IPS-NIHi11 (cell line): ENCODE data around the gene TMSB4X.
"Not testable (repeated sequence)": the region's sequence is repeated elsewhere in the genome, so short reads cannot be mapped to it uniquely, and the experiment has no call there.

ENCODE experiments used
- DNase-seq: peaks from one replicate; pipeline ENCODE4 v3.0.0; 2012; ENCODE audit warnings: mixed read lengths, low spot score

The TMSB4X gene

GRCh38 chrX:12997906-12998687 is 23.2 kb downstream of the TMSB4X start:
- DNase-seq: no peak

- no peak for DNase-seq
Observed at GRCh38 chrX:12999422-12999821, 24.5 kb downstream of the TMSB4X start.

GRCh38 chrX:13000301-13000811 is 25.4 kb downstream of the TMSB4X start:
- DNase-seq: no peak

- no peak for DNase-seq
Observed at GRCh38 chrX:13001097-13001496, 26.2 kb downstream of the TMSB4X start.

GRCh38 chrX:13001961-13002671 is 27.2 kb downstream of the TMSB4X start:
- no peak for DNase-seq

GRCh38 chrX:13005661-13006473 is 31.0 kb downstream of the TMSB4X start:
- DNase-seq: no peak

GRCh38 chrX:13007519-13008188 is 32.7 kb downstream of the TMSB4X start:
- DNase-seq: no peak

- no peak for DNase-seq
Observed at GRCh38 chrX:13008189-13008533, 33.3 kb downstream of the TMSB4X start.

- no peak for DNase-seq
Observed at GRCh38 chrX:13008851-13009250, 33.9 kb downstream of the TMSB4X start.

- no peak for DNase-seq
Observed at GRCh38 chrX:13009273-13009672, 34.4 kb downstream of the TMSB4X start.

GRCh38 chrX:13009844-13010243 is 34.9 kb downstream of the TMSB4X start:
- no peak for DNase-seq

- DNase-seq: no peak
Observed at GRCh38 chrX:13010546-13010945, 35.6 kb downstream of the TMSB4X start.

GRCh38 chrX:13013363-13014110 is 38.6 kb downstream of the TMSB4X start:
- no peak for DNase-seq

GRCh38 chrX:13014111-13015096 is 39.5 kb downstream of the TMSB4X start:
- no peak for DNase-seq

GRCh38 chrX:13015536-13016236 is 40.8 kb downstream of the TMSB4X start:
- DNase-seq: no peak

GRCh38 chrX:13016731-13017130 is 41.8 kb downstream of the TMSB4X start:
- not testable (repeated sequence) for DNase-seq

- DNase-seq: no peak
Observed at GRCh38 chrX:13022926-13023325, 48.0 kb downstream of the TMSB4X start.

- DNase-seq: no peak
Observed at GRCh38 chrX:13023567-13023966, 48.7 kb downstream of the TMSB4X start.

GRCh38 chrX:13023979-13024378 is 49.1 kb downstream of the TMSB4X start:
- no peak for DNase-seq
